GM19193 (cell line): ENCODE results near the gene CCK.

Experiments used
- POLR2A ChIP-seq: IDR thresholded peaks from 4 replicates; pipeline ENCODE4 v1.6.1; 2011; ENCODE audit not compliant: insufficient read depth, insufficient read length; ENCODE audit errors: extremely low read depth

Gene CCK

GRCh38 chr3:42224658-42225421, 41.1 kb downstream of the CCK start:
- TF ChIP-seq POLR2A, result no peak

- no peak for TF ChIP-seq POLR2A
Observed at GRCh38 chr3:42224178-42224577, 41.8 kb downstream of the CCK start.

GRCh38 chr3:42222942-42223693, 42.9 kb downstream of the CCK start:
- TF ChIP-seq POLR2A, result no peak

- TF ChIP-seq POLR2A, result no peak
Observed at GRCh38 chr3:42220436-42221121, 45.4 kb downstream of the CCK start.

GRCh38 chr3:42216931-42217333, 49.1 kb downstream of the CCK start:
- TF ChIP-seq POLR2A, result no peak

GRCh38 chr3:42216302-42216701, 49.7 kb downstream of the CCK start:
- TF ChIP-seq POLR2A, result no peak

GRCh38 chr3:42214565-42215283, 51.3 kb downstream of the CCK start:
- TF ChIP-seq POLR2A, result no peak

- no peak for TF ChIP-seq POLR2A
Observed at GRCh38 chr3:42214064-42214463, 51.9 kb downstream of the CCK start.

- TF ChIP-seq POLR2A, result no peak
Observed at GRCh38 chr3:42213417-42213816, 52.6 kb downstream of the CCK start.

- TF ChIP-seq POLR2A, result no peak
Observed at GRCh38 chr3:42210726-42211125, 55.3 kb downstream of the CCK start.

GRCh38 chr3:42209917-42210316, 56.1 kb downstream of the CCK start:
- no peak for TF ChIP-seq POLR2A
